ENCODE measurements around the gene ARHGAP15.
A peak's percentile ranks its signal among the peaks of the same experiment; 100 is the strongest.

ARHGAP15 gene

GRCh38 chr2:143466391-143466790, 337.2 kb downstream of the ARHGAP15 start:
- Histone ChIP-seq H3K4me3 (no peak overlapping the region), H3K27ac (no peak overlapping the region)

GRCh38 chr2:143467011-143467410, 337.8 kb downstream of the ARHGAP15 start:
- no peak overlapping the region for H3K27ac ChIP-seq
- H3K4me3 ChIP-seq, result no peak overlapping the region

DNA sequence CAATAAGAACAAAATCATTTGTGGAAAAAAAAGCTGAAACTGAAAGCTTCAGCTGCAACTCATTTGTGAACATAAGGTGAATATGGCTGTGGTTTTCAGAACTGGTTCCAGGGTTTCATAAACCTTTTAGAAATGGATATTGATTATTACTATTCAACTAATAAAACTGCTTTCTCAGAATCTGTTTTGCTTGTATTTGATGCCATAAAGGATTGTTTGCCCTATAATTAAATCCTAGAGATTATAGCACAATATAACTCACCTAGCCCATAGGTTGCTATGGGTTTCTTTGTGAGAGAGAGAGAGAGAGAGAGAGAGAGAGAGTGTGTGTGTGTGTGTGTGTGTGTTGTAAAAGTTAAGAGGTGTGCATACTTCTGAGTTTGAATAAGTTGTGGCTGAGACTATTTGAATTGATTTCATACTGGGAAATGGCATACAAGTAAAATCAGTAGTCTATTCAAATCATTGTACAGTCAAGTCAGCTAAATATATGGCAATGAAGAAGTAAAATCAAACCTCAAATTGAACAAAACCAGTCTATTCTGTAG, 339.2 kb downstream of the ARHGAP15 start:
- Histone ChIP-seq H3K4me3 (no peak overlapping the region), H3K27ac (no peak overlapping the region)

DNA sequence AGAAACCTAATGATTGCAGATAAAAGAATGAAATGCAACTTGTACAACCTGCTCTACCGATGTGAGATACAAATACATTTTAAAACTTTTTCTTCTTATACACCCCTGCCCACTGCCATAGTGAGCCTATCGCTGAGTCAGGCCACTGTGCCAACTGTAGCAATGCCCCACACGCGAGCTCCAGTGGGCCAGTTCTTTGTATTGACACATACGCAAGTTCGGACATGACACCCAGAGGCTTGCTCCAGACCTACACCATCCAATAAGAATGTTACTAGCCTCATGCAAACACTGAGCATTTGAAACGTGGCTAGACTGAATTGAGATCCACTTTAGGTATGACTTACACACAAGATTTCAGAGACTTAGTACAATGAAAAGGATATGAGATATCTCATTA, 340.1 kb downstream of the ARHGAP15 start:
- Histone ChIP-seq H3K27ac (no peak overlapping the region), H3K4me3 (no peak overlapping the region)

DNA sequence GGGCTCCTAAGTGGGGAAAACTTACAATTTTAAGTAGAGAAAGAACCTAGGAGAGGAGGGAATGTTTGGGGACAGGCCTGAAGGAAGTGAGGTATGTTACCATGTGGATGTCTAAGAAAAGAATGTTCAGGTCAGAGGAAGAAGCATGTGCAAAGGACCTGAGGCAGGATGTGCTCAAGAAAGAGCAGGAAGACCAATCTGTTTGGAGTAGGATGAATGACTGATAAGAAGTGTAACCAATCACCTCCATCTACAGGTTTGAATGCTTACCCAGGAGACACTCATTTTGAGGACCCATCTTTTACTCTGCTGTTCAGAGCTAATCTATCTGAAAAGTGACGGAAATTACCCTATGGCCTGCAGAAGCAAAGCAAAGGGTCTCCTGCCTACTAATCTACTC, 342.3 kb downstream of the ARHGAP15 start:
- no peak overlapping the region for H3K4me3 ChIP-seq
- no peak overlapping the region for H3K27ac ChIP-seq

GRCh38 chr2:143473216-143473615, 344.0 kb downstream of the ARHGAP15 start:
- H3K27ac ChIP-seq, result peak overlapping the region in 2 of 21 experiments; percentile 7 to 58
- no peak overlapping the region for H3K4me3 ChIP-seq

DNA sequence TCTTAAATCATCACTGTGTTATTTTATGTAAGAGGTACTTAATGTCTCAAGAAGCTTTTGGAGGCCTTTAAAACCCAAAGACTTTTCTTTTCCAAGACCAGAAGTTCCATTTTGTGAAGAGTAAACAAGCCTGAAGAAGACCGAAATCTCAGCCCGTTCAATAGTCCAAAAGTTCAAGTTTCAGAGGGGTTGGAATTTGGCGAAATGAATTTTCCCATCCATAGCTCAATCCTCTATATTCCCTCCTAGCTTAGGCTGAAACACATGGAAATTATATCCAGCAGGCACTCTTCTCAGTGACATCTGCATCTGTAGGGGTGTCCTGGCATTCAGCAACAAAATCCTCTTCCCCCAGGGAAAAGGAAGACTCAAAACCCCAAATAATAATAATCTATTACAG, 344.6 kb downstream of the ARHGAP15 start:
- Histone ChIP-seq H3K4me3 (no peak overlapping the region), H3K27ac (peak overlapping the region in 3 of 21 experiments; percentile 7 to 58 (median 8))

DNA sequence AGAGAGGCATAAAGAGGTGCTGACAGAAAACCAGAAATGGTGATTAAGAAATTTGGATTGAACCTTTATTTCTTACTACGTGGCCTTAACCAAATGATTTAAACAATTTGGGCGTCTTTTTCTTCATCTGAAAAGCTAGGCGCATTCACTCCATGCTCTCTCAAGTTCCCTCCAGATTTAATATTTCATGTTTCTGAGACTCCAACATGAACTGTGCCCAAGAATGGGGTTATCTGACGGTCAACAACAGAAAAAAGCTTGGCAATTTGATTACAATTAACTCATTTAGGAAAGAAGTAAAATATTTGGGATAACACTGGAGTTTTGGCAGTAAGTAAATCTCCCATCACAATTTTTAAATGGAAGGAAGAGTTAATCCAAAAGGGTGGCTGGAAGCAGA, 345.4 kb downstream of the ARHGAP15 start:
- Histone ChIP-seq H3K4me3 (no peak overlapping the region), H3K27ac (peak overlapping the region in 5 of 21 experiments; percentile 8 to 59 (median 35))

- H3K4me3 ChIP-seq, result no peak overlapping the region
- H3K27ac ChIP-seq, result peak overlapping the region in 9 of 21 experiments; percentile 9 to 59 (median 35)
These were observed 346.0 kb downstream of the ARHGAP15 start for GRCh38 chr2:143475041-143475776.

DNA sequence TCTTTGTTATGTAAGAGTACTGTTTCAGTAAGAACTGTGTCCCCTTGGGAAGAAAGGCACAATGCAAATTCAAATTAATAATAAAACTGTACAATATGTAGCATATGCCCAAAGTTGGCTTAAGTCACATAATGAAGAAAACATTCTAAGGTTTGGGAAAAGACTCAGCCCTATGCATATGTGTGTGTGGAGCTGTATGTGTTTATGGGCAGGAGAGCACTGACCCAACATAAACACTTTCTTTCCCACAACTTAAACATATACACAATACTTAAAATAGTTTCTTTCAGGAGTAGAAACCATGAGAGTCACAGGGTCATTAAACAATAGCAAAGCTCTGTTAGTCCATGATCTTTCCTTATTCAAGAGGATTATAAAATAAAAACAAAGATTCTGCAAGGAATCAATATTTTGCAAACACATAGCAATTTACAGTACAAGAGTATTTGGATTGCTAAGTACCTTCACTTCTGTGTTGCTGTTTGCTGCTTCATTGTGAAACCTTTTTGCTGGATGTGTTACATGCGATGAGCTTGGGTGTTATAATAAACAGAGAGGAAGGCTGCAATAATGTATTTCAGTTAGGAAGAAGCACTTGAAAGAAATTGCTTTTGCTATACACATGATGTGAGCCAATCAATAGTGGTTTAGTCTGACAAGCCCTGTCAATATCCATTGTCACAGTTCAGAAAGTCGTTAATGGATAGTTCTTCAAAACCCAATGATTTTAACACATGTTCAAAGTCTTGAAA, 347.3 kb downstream of the ARHGAP15 start:
- Histone ChIP-seq H3K27ac (peak overlapping the region in 1 of 21 experiments; percentile 19), H3K4me3 (no peak overlapping the region)

- Histone ChIP-seq H3K4me3 (no peak overlapping the region), H3K27ac (no peak overlapping the region)
These were observed 348.7 kb downstream of the ARHGAP15 start for GRCh38 chr2:143477714-143478443.

GRCh38 chr2:143480086-143480485, 350.9 kb downstream of the ARHGAP15 start:
- Histone ChIP-seq H3K4me3 (no peak overlapping the region), H3K27ac (peak overlapping the region in 6 of 21 experiments; percentile 0 to 45 (median 32))

GRCh38 chr2:143480601-143481236, 351.5 kb downstream of the ARHGAP15 start:
- no peak overlapping the region for H3K4me3 ChIP-seq
- peak overlapping the region in 12 of 21 experiments; percentile 0 to 73 (median 32) for H3K27ac ChIP-seq

- peak overlapping the region in 12 of 21 experiments; percentile 0 to 76 (median 36) for H3K27ac ChIP-seq
- no peak overlapping the region for H3K4me3 ChIP-seq
These were observed 352.0 kb downstream of the ARHGAP15 start for GRCh38 chr2:143481237-143481623.

DNA sequence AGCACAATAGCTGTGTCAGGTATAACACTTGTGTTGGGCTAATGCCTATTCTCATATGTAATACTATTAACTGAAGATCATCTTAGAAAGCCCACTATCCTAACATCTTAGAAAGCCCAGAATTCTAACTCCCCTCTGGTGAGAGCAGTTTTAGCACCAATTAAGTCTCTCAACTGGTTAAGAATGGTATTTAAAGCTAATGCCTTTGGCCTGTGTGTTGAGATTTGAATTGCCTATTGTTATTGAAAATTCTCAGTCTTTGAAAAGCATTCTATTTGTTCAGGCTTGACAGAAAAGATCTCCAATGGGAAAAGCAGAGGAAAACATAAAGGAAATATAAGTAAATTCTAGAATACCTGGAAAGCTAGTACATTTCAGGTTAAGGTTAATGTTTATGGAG, 352.5 kb downstream of the ARHGAP15 start:
- H3K27ac ChIP-seq, result peak overlapping the region in 9 of 21 experiments; percentile 0 to 76 (median 27)
- H3K4me3 ChIP-seq, result no peak overlapping the region

DNA sequence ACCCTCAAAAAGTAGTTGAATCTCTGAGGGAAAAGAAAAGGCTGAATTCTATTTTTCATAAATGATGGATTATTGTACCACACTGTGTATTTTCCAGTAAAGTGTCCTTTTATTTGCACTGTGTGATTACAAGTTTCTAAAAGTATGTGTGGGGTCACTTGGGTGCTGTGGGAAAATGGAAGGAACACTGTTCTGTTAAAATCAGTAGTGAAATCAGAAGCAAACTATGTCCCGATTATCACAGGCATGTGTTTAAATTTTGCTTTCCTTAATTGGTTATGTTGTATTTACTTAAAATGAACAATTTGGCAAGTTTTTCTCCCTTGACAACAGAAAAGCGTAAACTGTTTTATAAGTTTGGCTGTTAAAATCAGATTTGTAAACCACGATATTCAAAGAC, 353.1 kb downstream of the ARHGAP15 start:
- Histone ChIP-seq H3K4me3 (no peak overlapping the region), H3K27ac (peak overlapping the region in 4 of 21 experiments; percentile 6 to 49 (median 20))

DNA sequence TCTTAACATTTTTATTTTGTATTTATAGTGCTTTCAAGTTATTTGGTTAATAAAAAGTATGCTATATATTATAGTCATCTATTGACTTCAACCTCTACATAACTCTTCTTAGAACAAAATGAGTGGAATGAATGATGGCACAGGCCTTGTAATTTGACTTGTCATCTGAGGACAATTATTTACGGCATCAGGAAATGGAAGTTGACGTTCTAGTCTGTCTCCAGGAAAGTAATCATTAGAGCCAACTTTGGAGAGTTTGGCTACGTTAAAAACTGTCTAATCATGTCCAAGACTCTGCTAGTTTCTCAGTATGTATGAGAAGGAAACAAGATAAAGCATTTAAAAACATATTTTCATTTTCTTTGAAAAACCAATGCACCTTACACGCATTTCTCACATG, 353.6 kb downstream of the ARHGAP15 start:
- peak overlapping the region in 4 of 21 experiments; percentile 6 to 49 (median 20) for H3K27ac ChIP-seq
- H3K4me3 ChIP-seq, result no peak overlapping the region

DNA sequence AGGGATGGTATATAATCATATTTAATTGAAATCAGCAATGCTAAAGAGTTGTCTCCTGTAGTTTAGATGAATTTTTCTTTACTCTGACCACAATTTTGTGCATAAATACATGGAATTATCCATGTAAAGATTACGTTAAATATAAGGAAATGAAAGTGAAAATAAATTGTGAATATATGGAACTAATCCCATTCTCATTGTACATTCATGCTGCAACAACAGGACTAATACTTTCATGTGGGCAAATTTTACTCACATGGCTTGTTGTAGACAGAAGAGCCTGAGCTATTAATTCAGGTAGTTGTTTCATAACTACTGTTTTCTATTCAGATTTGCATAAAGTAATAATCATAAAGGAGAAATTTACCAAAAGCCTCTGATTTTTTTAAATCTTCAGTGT, 357.8 kb downstream of the ARHGAP15 start:
- H3K27ac ChIP-seq, result no peak overlapping the region
- no peak overlapping the region for H3K4me3 ChIP-seq

DNA sequence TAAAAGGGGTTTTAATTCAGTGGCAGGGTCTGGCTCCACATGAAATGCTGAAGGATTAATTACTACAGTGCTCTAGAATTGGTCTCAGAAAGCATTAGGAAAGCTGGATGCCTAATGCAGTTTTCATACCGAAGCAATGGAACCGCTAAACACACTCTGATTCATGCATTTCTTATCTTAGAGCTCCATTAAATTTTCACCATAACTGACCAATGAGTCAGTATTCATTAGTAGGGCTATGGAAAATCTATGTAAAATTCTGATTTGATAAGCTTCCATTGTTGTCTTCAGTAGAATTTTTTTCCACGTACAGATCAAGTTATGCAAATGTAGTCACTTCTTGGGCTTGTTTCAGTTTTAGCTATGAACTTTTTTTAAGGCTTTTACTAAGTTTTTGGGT, 359.9 kb downstream of the ARHGAP15 start:
- Histone ChIP-seq H3K27ac (no peak overlapping the region), H3K4me3 (no peak overlapping the region)

DNA sequence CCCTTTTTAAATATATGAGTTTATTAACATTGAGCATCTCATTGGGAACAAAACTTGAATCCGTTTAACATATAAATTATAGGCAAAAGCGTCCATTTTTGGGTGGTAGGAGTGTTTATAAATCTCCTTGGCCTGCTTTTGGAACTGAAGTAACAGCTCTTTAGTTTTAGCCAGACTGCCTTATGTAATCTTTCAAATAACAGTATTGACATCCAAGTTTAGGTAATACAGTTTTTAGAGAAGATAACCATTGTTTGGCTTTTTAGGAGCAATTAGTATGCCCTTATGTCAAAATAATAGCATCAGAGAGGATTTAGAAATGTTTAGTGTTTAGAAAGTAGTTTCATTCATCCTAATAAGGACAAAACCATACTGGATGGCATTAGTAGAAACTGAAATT, 361.9 kb downstream of the ARHGAP15 start:
- Histone ChIP-seq H3K4me3 (no peak overlapping the region), H3K27ac (no peak overlapping the region)

Data from skin epidermis (tissue), 12 donors.